GM21360 (cell line): ENCODE measurements around the gene ABHD15.
A peak's percentile ranks its signal among the peaks of the same experiment; 100 is the strongest.

Source experiments
- ATAC-seq: cut with Tn5 transposase; IDR thresholded peaks from one replicate; pipeline ENCODE4 v1.9.1; 2021; ENCODE audit warnings: mild to moderate bottlenecking, moderate library complexity; ENCODE audit not compliant: unreplicated experiment

The ABHD15 gene

GRCh38 chr17:29583324-29584248, 16.7 kb upstream of the ABHD15 start:
- ATAC-seq = no peak

GRCh38 chr17:29582772-29583171, 15.9 kb upstream of the ABHD15 start:
- no peak for ATAC-seq

- ATAC-seq = no peak
Observed at GRCh38 chr17:29582254-29582765, 15.5 kb upstream of the ABHD15 start.

- ATAC-seq = no peak
Observed at GRCh38 chr17:29581583-29582253, 14.9 kb upstream of the ABHD15 start.

- peak; percentile 74 for ATAC-seq
Observed at GRCh38 chr17:29579866-29580771, 13.3 kb upstream of the ABHD15 start.

GRCh38 chr17:29578626-29579485, 12.0 kb upstream of the ABHD15 start:
- no peak for ATAC-seq

- no peak for ATAC-seq
Observed at GRCh38 chr17:29577385-29578211, 10.8 kb upstream of the ABHD15 start.

- no peak for ATAC-seq
Observed at GRCh38 chr17:29577001-29577370, 10.1 kb upstream of the ABHD15 start.

GRCh38 chr17:29576214-29577000, 9.6 kb upstream of the ABHD15 start:
- ATAC-seq = no peak

- no peak for ATAC-seq
Observed at GRCh38 chr17:29575511-29576213, 8.8 kb upstream of the ABHD15 start.

GRCh38 chr17:29574732-29575510, 8.1 kb upstream of the ABHD15 start:
- no peak for ATAC-seq

- ATAC-seq = no peak
Observed at GRCh38 chr17:29573871-29574731, 7.3 kb upstream of the ABHD15 start.

- no peak for ATAC-seq
Observed at GRCh38 chr17:29573558-29573869, 6.7 kb upstream of the ABHD15 start.

- ATAC-seq = no peak
Observed at GRCh38 chr17:29572691-29573557, 6.1 kb upstream of the ABHD15 start.
